GM12865 (cell line): ENCODE measurements around the gene NUCB1.
"Not testable (repeated sequence)": the region's sequence is repeated elsewhere in the genome, so short reads cannot be mapped to it uniquely, and the experiment has no call there.

Experiments used
- DNase-seq: peaks from one replicate; pipeline ENCODE4 v3.0.0; 2010; ENCODE audit warnings: low read depth
- H3K4me3 ChIP-seq: 2 replicates; pipeline ENCODE4 v1.5.1; 2011; ENCODE audit warnings: mild to moderate bottlenecking, low read depth, low read length, control low read depth
- CTCF ChIP-seq: IDR thresholded peaks from 2 replicates; pipeline ENCODE4 v1.5.1; 2011; ENCODE audit warnings: low read length, control low read depth, low read depth, inconsistent platforms; ENCODE audit not compliant: insufficient read depth; ENCODE audit errors: missing control alignments

The NUCB1 gene

GRCh38 chr19:48921721-48922500 is 21.8 kb downstream of the NUCB1 start:
- no peak for TF ChIP-seq CTCF
- DNase-seq = no peak
- H3K4me3 ChIP-seq = no peak overlapping the region

GRCh38 chr19:48922548-48923490 is 22.7 kb downstream of the NUCB1 start:
- DNase-seq = no peak
- no peak overlapping the region for H3K4me3 ChIP-seq
- no peak for TF ChIP-seq CTCF

GRCh38 chr19:48925240-48925843 is 25.2 kb downstream of the NUCB1 start:
- no peak for TF ChIP-seq CTCF
- no peak overlapping the region for H3K4me3 ChIP-seq
- DNase-seq = no peak

- DNase-seq, H3K4me3 ChIP-seq: not testable (repeated sequence)
These were observed 25.8 kb downstream of the NUCB1 start for GRCh38 chr19:48925890-48926289.

GRCh38 chr19:48926909-48927308 is 26.8 kb downstream of the NUCB1 start:
- no peak overlapping the region for H3K4me3 ChIP-seq
- no peak for DNase-seq

GRCh38 chr19:48927692-48928091 is 27.6 kb downstream of the NUCB1 start:
- H3K4me3 ChIP-seq, DNase-seq: not testable (repeated sequence)

More at GRCh38 chr19:48926909-48927308, 26.8 kb downstream of the NUCB1 start:
- TF ChIP-seq CTCF = no peak

GRCh38 chr19:48928164-48929025 is 28.3 kb downstream of the NUCB1 start:
- TF ChIP-seq CTCF = no peak
- no peak for DNase-seq
- H3K4me3 ChIP-seq = no peak overlapping the region
